GM12864 (cell line): ENCODE results near the gene CADM2.

ENCODE experiments used
- DNase-seq: peaks from one replicate; pipeline ENCODE4 v3.0.0-alpha.2; 2011; ENCODE audit warnings: low read depth
- H3K4me3 ChIP-seq: 2 replicates; pipeline ENCODE4 v1.5.1; 2011; ENCODE audit warnings: mild to moderate bottlenecking, low read depth, low read length, control low read depth
- CTCF ChIP-seq: IDR thresholded peaks from 2 replicates; pipeline ENCODE4 v1.5.1; 2011; ENCODE audit warnings: low read depth, mild to moderate bottlenecking, moderate library complexity, low read length, control low read depth, inconsistent platforms; ENCODE audit errors: missing control alignments

The CADM2 gene

GRCh38 chr3:85426121-85426520 lies 467.3 kb downstream of the CADM2 start:
- TF ChIP-seq CTCF: no peak
- no peak for DNase-seq
- H3K4me3 ChIP-seq: no peak overlapping the region

- DNase-seq: no peak
- no peak overlapping the region for H3K4me3 ChIP-seq
- no peak for TF ChIP-seq CTCF
Observed at GRCh38 chr3:85427467-85427866, 468.7 kb downstream of the CADM2 start.

- DNase-seq: no peak
- H3K4me3 ChIP-seq: no peak overlapping the region
- TF ChIP-seq CTCF: no peak
Observed at GRCh38 chr3:85432081-85432480, 473.3 kb downstream of the CADM2 start.

GRCh38 chr3:85433319-85433718 lies 474.5 kb downstream of the CADM2 start:
- DNase-seq: no peak
- H3K4me3 ChIP-seq: no peak overlapping the region
- no peak for TF ChIP-seq CTCF

GRCh38 chr3:85455561-85456200 lies 496.9 kb downstream of the CADM2 start:
- TF ChIP-seq CTCF: no peak
- no peak for DNase-seq
- H3K4me3 ChIP-seq: no peak overlapping the region

GRCh38 chr3:85474241-85474640 lies 515.5 kb downstream of the CADM2 start:
- DNase-seq: no peak
- no peak overlapping the region for H3K4me3 ChIP-seq
- TF ChIP-seq CTCF: no peak

- no peak for DNase-seq
- no peak for TF ChIP-seq CTCF
- H3K4me3 ChIP-seq: no peak overlapping the region
Observed at GRCh38 chr3:85475346-85475745, 516.6 kb downstream of the CADM2 start.
